Anterior cingulate cortex (tissue), 58 donors: ENCODE results near the gene GDI1.
"Not testable (repeated sequence)": the region's sequence is repeated elsewhere in the genome, so short reads cannot be mapped to it uniquely, and the experiment has no call there.

ENCODE experiments used
- DNase-seq, 58 donors: peaks; one replicate each; lab custom pipeline; 2025; lab: John Stamatoyannopoulos, UW

The GDI1 gene

GRCh38 chrX:154436983-154437752 is at the start of gene GDI1:
Gene GDI1 (plus strand): TSS chrX:154437154. CDS start chrX:154437255, 101 bp downstream.
- peak in 33 of 58 donors; percentile 3 to 59 (median 27) for DNase-seq

GRCh38 chrX:154388094-154388493 is 48.9 kb upstream of the GDI1 start:
- not testable (repeated sequence) for DNase-seq

- DNase-seq: not testable (repeated sequence)
Observed at GRCh38 chrX:154388649-154389048, 48.3 kb upstream of the GDI1 start.

- not testable (repeated sequence) for DNase-seq
Observed at GRCh38 chrX:154389812-154390747, 46.9 kb upstream of the GDI1 start.

GRCh38 chrX:154396363-154396762 is 40.6 kb upstream of the GDI1 start:
- not testable (repeated sequence) for DNase-seq

GRCh38 chrX:154396973-154397887 is 39.7 kb upstream of the GDI1 start:
- DNase-seq: peak in 39 of 58 donors; percentile 15 to 79 (median 55)

- peak; percentile 21 to 97 (median 90) for DNase-seq
Observed at GRCh38 chrX:154397888-154398667, 38.9 kb upstream of the GDI1 start, which contains the start of gene RPL10. Gene RPL10 (plus strand): TSS chrX:154398377. CDS start chrX:154398520, 143 bp downstream.

GRCh38 chrX:154398668-154399526 is 38.1 kb upstream of the GDI1 start:
- peak in 53 of 58 donors; percentile 3 to 82 (median 59) for DNase-seq

- no peak for DNase-seq
Observed at GRCh38 chrX:154399527-154400368, 37.2 kb upstream of the GDI1 start.

GRCh38 chrX:154400369-154400817 is 36.6 kb upstream of the GDI1 start:
- DNase-seq: not testable (repeated sequence)

GRCh38 chrX:154401045-154401799 is 35.7 kb upstream of the GDI1 start:
- no peak for DNase-seq

GRCh38 chrX:154401918-154402621 is 34.9 kb upstream of the GDI1 start:
- no peak for DNase-seq

- no peak for DNase-seq
Observed at GRCh38 chrX:154402622-154403127, 34.3 kb upstream of the GDI1 start.

- no peak for DNase-seq
Observed at GRCh38 chrX:154403192-154403591, 33.8 kb upstream of the GDI1 start.

GRCh38 chrX:154403858-154404257 is 33.1 kb upstream of the GDI1 start:
- DNase-seq: no peak
